NK-92 treated with Interleukin-12 subunit alpha and Interleukin-12 subunit beta, amount 100 ng/mL, for 24 hours (cell line): Measurements from ENCODE around the gene GTF3C5.
"Not testable (repeated sequence)": the region's sequence is repeated elsewhere in the genome, so short reads cannot be mapped to it uniquely, and the experiment has no call there.

Source experiments
- DNase-seq: peaks from one replicate; lab custom pipeline; 2025; lab: John Stamatoyannopoulos, UW

GTF3C5 gene

GRCh38 chr9:133054966-133055365, 24.2 kb downstream of the GTF3C5 start:
- DNase-seq = no peak

GRCh38 chr9:133055788-133056420, 25.1 kb downstream of the GTF3C5 start:
- DNase-seq = no peak

- no peak for DNase-seq
Measured at GRCh38 chr9:133056533-133056932, 25.7 kb downstream of the GTF3C5 start.

- no peak for DNase-seq
Measured at GRCh38 chr9:133057006-133057405, 26.2 kb downstream of the GTF3C5 start.

- DNase-seq = no peak
Measured at GRCh38 chr9:133057553-133057952, 26.8 kb downstream of the GTF3C5 start.

GRCh38 chr9:133058071-133058470, 27.3 kb downstream of the GTF3C5 start:
- no peak for DNase-seq

- DNase-seq = peak; percentile 42
Measured at GRCh38 chr9:133058550-133059320, 27.9 kb downstream of the GTF3C5 start.

GRCh38 chr9:133059623-133060022, 28.8 kb downstream of the GTF3C5 start:
- DNase-seq = no peak

GRCh38 chr9:133060417-133060841, 29.6 kb downstream of the GTF3C5 start:
- no peak for DNase-seq

GRCh38 chr9:133061019-133061763, 30.4 kb downstream of the GTF3C5 start:
- not testable (repeated sequence) for DNase-seq

GRCh38 chr9:133061764-133062145, 31.0 kb downstream of the GTF3C5 start, which contains the start of gene CEL:
TSS of gene CEL (plus strand) at chr9:133061981. CDS start at chr9:133062003, 22 bp downstream.
- not testable (repeated sequence) for DNase-seq

GRCh38 chr9:133062569-133062968, 31.8 kb downstream of the GTF3C5 start:
- DNase-seq = not testable (repeated sequence)

GRCh38 chr9:133063159-133063499, 32.3 kb downstream of the GTF3C5 start:
- no peak for DNase-seq

GRCh38 chr9:133063500-133064231, 32.9 kb downstream of the GTF3C5 start:
- no peak for DNase-seq

- DNase-seq = no peak
Measured at GRCh38 chr9:133064241-133065069, 33.7 kb downstream of the GTF3C5 start.

GRCh38 chr9:133065070-133065388, 34.2 kb downstream of the GTF3C5 start:
- no peak for DNase-seq

GRCh38 chr9:133066181-133066983, 35.6 kb downstream of the GTF3C5 start:
- no peak for DNase-seq

GRCh38 chr9:133067006-133067405, 36.2 kb downstream of the GTF3C5 start:
- DNase-seq = no peak

GRCh38 chr9:133067813-133068212, 37.0 kb downstream of the GTF3C5 start:
- DNase-seq = no peak

- DNase-seq = not testable (repeated sequence)
Measured at GRCh38 chr9:133068431-133068830, 37.6 kb downstream of the GTF3C5 start.
